Kasumi-1 (cell line): ENCODE data around the gene TAPT1.
"Not testable (repeated sequence)": the region's sequence is repeated elsewhere in the genome, so short reads cannot be mapped to it uniquely, and the experiment has no call there.

Experiments used
- DNase-seq, 2 experiments: peaks; one replicate each; lab custom pipeline; 2025; lab: John Stamatoyannopoulos, UW

TAPT1 gene

DNA sequence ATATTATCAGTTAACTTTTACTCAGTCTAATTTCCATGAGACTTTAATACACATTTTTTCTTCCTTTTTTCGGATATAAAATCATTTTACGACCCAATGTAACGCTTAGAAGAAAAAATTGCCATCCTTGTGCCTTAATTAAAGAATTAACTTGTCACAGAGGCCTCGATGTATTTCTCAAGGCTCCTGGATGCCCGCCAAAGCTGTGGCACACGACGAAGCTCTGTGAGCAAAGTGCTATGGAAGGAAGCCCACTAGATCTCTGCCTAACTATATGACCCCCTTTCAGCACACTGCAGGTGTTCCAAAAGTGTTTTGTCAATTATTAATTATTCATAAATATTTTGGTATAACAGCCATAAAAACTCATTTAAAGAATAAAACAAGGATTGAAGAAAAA, 54.4 kb downstream of the TAPT1 start:
- DNase-seq: no peak

DNA sequence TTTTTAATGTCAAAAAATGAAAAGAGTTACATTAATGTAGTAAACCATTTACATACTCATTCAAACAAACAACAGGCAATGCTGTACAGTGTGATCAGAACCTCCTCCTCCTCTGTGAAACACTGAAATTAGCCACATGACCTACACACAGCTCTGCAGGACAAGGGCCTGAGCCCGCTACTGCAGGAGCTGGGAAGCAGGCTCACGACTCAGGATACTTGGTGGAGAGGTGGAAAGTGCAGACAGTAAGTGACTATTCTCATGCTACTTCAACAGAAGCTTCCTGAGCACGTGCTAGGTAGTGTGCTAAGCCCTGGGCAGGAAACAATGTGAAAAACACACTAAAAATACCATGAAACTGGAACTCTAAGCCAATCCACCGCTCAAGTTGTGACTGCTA, 56.8 kb downstream of the TAPT1 start:
- no peak for DNase-seq

DNA sequence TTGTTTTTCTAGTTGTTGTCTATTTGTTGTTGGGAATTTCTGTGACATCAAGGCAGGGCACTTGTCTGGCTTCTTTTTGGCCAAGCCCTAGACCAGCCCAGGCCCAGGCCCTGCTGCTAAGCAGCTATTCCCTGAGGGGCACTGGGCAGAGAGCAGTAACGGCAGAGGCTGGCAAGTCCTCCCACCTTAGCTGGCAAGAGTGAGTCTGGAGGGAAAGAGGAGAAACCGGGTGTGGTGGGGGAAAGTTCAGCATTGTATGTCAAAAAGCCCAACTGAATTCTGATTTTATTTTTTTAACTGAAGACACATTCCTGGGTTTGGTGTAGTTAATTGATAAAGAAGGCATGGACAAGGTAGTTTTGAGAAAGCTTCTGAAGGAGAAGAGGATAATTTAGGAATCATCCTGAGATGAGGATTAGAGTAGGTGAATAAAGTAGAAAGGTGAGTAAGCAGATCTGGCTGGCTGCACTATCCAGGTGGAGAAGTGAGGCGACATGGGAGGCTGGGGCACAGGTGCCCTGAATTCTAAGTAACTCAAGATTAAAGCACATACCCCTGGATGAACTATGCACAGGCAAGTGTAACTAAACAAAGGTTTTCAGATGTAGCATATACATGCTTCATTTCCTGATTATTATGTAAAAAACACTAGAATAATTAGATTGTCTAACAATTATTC, 57.4 kb downstream of the TAPT1 start:
- DNase-seq: no peak

DNA sequence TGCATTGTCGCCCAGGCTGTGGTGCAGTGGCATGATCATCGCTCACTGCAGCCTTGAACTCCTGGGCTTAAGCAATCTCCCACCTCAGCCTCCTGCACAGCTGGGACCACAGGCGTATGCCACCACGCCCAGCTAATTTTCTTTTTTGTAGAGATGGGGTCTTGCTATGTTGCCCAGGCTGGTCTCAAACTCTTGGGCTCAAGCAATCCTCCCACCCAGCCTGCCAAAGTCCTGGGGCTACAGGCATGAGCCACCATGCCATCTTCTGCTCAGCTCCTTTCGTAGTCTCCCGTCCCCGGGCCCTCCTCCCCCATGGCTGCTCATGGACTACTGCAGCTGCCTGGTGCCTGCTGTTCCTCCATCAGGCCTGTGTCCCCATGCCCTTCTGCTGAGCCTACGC, 58.1 kb downstream of the TAPT1 start:
- no peak for DNase-seq

GRCh38 chr4:16165931-16166330, 60.3 kb downstream of the TAPT1 start:
- DNase-seq: no peak

- no peak for DNase-seq
These were observed 63.4 kb downstream of the TAPT1 start for GRCh38 chr4:16162891-16163290.

GRCh38 chr4:16161851-16162408, 64.3 kb downstream of the TAPT1 start:
- DNase-seq: no peak

GRCh38 chr4:16160457-16160856, 65.8 kb downstream of the TAPT1 start:
- no peak for DNase-seq

DNA sequence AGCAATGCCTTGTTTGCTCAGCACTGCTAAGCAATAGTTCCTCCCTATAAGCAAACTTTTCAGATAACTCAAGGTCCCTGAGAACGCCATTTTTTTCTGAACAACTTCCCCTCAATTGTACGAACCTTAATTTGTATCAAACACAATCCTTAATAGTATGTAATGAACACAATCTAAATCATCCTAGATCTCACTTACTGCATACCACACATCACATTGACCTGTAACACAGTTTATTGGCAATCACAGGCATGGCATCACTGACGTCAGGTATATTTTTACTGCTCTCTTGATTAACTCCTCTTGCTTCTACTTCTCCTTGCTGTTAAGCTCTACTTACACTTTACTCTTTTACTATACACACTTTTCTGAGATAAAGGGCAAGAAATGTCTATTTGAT, 67.0 kb downstream of the TAPT1 start:
- no peak for DNase-seq

DNA sequence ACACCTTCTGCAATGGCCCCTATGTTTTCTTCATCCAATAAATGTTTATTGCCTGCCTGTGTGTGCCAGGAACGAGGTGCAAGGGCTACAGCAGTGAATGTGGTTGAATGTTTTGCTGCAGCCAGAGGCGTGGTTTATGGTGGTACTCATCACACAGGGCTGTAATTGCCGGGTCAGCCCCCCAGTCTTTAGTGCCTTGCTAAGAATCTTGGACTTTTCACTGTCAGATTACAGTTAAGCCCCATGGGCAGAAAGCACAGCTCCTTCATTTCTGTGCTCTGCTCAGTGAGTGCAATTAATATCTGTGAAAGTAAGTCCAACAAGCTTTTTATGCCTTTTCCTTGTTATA, 67.8 kb downstream of the TAPT1 start:
- DNase-seq: no peak

- no peak for DNase-seq
These were observed 68.4 kb downstream of the TAPT1 start for GRCh38 chr4:16157609-16158503.

GRCh38 chr4:16155528-16156169, 70.6 kb downstream of the TAPT1 start:
- DNase-seq: no peak

DNA sequence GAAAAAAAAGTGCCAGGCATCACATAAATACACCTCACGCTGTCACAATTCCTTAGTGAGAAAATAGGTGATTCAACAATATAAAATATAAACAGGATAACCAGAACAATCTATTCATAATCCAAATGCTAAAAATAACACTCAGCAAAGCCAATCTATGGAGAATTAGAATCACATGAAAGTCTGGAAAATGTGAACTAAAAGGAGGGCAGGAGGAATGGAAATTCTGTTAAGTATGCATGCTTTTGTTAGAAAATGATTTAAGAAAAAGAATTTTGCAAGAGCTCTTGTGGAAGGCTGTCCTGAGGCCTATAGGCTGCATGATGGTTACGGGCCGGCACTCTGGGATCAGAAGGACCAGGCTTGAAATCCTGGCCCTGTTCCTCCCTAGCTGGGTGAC, 71.8 kb downstream of the TAPT1 start:
- DNase-seq: no peak

- no peak for DNase-seq
These were observed 75.6 kb downstream of the TAPT1 start for GRCh38 chr4:16150716-16151115.

DNA sequence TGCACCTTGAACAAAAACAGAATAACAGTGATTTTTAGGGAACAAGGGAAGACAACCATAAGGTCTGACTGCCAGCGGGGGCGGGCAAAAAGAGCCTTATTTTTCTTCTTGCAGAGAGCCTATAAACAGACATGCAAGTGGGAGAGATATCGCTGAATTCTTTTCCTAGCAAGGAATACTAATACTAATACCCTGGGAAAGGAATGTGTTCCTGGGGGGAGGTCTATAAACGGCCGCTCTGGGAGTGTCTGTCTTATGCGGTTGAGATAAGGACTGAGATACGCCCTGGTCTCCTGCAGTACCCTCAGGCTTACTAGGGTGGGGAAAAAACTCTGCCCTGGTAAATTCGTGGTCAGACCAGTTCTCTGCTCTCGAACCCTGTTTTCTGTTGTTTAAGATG, 81.4 kb downstream of the TAPT1 start:
- not testable (repeated sequence) for DNase-seq

- DNase-seq: no peak
These were observed 83.5 kb downstream of the TAPT1 start for GRCh38 chr4:16142598-16143310.

GRCh38 chr4:16140879-16141249, 85.4 kb downstream of the TAPT1 start:
- DNase-seq: no peak

DNA sequence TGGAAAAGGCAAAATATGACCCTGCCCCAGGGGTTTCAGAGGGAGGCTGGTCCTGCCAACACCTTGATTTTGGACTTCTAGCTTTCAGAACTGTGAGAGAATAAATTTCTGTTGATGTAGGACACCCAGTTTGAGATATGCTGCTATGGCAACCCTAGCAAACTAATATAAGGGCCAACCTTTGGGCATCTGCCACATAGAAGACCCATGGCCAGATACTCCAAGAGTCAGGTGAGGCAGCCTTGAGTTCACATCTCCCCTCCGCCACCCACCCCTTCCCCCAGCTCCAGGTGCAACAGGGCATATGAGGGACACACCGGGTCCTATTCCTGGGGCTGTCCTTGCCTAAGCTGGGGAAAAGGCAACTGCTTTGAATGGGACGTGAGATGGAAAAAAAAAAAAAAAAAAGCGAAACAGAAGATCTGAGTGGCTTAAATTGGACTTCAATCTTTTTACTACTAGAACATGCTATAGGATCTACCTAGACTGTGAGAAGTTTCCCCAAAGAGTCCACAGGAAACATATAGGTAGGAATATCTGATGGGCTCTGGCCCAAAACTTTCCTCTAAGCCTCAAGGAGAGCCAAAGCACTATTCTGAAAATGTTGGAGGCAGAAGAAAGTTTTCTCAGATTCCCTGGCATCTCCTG, 85.9 kb downstream of the TAPT1 start:
- DNase-seq: no peak

DNA sequence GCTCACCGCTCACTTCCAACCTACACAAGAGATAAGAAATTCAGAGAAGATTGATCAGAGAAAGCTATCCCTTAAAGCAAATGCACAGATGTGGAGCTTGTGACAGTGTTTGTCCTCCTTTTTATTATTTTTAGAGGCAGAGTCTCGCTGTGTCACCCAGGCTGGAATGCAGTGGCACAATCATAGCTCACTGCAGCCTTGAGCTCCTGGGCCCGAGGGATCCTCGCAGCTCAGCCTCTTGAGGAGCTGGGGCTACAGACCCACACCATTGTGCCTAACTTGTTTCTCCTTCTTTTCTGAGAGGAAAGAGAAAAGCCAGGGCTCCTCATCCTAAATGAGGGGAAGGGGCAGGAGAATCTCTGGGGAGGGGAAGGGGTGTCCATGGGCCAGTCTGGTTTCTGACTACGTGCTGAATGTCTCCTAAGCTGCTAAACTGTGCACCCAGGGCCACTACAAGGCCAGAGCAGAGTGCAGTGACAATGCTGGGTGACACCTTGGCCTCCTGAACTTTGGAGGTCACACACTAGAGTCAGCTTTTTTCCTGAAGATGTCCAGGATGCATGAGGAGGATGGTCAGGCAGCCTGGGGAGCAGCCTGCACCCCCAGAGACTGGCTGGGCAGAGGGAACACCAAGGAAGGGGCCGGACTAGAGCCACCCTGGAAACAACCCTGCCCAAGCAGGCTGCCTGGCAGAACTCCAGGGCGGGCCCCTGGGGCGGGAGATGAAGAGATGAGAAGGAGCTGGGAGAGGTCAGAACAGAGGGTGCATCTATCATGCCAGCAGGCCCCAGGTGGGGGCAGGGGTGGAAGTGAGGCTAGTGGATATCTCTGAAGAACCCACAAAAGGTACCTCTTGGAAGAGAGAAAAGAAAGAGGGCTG, 87.0 kb downstream of the TAPT1 start:
- no peak for DNase-seq

DNA sequence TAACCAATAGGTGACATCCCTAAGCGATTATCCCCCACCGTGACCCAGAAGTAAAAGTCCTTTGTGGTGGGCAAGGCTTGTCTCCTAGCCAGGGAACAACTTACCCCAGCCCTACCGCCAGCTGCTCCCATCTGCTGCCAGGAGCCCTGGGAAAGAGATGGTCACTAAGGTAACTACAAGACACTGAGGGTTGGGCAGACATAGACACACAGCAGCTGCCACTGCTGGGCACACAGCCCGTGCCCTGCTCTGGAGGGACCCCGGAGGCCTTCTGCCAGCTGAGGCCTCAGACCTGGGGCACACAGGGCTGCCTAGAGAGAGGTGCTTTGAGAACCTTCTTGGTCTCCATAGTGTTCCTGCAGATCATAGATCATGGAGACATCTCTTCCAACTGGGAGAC, 89.4 kb downstream of the TAPT1 start:
- no peak for DNase-seq

GRCh38 chr4:16136311-16136710, 90.0 kb downstream of the TAPT1 start:
- DNase-seq: no peak
